ENCODE measurements around the gene IRF4. TPM values are rescaled to one million over a fixed set of nuclear protein-coding genes. Genes with fewer than 3 reads are reported as not detected.

IRF4 gene
- polyA plus RNA-seq (ENCODE audit: insufficient read length), result 0.56 TPM

DNA sequence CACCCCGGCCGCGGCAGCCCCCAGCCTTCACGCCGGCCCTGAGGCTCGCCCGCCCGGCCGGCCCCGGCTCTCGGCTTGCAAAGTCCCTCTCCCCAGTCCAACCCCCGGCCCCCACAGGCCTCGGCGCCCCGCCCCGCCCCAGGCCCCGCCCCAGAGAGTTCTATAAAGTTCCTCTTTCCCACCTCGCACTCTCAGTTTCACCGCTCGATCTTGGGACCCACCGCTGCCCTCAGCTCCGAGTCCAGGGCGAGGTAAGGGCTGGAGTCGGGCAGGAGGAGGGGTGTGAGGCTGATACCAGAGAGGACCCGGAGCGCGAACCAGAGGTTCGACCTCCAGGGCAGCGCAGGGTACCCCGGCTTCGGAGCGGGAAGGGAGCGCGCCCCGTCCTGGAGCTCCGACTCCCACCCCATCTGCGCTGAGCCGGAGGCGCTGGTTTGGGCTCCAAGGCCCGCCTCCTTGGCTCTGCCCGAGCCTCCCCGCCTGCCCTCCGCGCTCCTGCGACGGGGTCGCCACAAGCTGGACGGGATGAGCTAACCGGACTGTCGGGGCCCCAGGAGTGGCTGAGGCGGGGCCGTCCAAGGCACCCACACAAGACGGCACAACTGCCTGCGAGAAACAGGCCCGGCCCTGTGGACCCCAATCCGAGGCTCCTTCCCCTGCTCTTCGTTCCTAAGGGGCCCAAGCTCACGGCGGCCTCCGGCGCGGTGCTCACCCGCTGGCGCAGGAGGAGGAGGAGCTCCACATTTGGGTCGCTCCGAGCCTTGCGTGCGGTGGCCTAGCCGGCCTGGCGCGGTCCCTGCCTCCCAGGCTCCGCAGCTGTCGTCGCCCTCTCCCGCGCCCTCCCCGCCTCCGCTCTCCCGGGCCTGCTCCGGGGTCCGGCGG is at the start of gene IRF4:
IRF4 (plus strand) TSS at position 194 of the 882 bp plus-strand sequence. CDS start 1,401 bp downstream, outside the sequence.
- DNase-seq, result no peak

- DNase-seq, result no peak
These were observed 49.4 kb upstream of the IRF4 start for GRCh38 chr6:341914-342831.

DNA sequence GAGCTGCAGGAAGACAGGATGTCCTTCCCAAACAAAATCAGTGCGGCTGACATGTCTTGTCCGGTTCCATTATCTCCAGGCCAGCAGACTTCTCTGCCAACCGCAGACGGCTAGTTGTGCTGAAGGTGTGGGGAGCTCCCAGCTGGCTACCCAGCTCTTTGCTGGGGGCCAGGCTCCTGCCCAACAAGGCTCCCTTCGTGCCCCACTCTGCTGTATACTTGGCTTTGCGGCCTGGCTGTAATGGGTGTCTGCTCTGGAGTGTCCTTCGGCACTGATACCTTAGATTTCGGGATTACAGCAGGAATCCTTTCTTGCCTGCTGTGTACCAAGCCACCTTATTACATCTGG is 48.7 kb upstream of the IRF4 start:
- DNase-seq, result no peak

- DNase-seq, result no peak
These were observed 48.2 kb upstream of the IRF4 start for GRCh38 chr6:343226-343935.

DNA sequence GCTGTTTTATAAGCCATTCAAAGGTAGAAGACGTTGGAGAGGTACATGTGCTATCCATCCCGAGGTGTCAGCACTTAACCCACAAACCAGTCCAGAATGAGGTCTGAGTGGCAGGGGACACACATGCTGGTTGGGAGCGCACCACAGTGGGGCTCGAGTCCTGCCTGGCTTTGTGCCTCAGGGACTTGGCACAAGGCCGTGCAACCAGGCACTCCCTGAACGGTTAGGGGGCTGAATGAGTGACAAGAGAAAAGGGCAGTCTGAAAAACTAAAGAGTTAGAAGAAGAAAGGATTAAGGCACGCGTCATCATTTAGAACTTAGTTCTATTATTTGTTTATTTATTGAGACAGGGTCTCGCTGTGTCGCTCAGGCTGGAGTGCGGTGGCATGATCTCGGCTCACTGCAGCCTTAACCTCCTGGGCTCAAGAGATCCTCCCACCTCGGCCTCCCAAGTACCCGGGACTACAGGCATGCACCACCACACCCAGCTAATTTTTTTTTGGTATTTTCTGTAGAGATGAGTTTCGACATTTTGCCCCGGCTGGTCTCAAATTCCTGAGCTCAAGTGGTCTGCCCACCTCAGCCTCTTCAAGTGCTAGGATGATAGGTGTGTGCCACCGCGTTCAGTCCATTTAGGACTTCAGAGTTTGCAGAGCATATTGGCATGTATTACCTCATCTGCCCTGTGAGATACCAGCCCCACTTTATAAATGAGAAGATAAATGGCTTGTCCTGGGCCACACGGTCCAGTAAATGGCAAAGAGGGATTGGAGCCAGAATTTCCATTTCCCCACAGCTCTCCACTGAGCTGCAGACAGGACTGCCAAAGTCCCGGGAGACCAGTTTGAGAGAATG is 47.4 kb upstream of the IRF4 start:
- no peak for DNase-seq

- DNase-seq, result no peak
These were observed 46.7 kb upstream of the IRF4 start for GRCh38 chr6:344816-345340.

DNA sequence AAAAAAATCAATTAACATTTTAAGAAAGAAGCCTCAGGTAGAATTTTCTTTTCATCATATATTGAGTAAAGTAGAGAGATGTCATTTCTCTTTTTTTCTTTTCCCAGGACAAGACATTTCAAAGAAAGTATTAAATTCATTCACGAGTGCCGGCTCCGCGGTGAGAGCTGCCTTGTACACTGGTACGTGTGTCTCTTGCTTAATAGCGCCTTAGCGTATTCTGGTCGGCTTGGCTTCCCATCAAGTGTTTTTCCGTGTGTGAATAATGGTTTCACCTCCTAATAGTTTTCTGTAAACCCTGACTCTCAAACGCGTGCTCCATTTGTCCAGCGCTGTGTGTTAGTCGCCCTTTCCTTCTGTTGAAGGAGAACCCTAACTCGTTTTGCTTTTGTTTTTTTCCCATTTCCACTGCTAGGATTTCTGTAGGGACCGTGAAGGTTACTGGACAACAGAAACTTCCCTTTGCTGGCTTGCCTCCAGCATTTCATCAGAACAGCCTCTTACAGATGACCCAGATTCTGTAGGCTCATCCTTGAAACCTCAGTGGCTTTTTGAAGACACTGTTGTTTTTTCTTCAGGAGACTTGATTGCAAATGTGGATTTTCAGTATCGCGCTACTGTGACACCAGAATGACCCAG is 45.7 kb upstream of the IRF4 start:
- DNase-seq, result no peak

DNA sequence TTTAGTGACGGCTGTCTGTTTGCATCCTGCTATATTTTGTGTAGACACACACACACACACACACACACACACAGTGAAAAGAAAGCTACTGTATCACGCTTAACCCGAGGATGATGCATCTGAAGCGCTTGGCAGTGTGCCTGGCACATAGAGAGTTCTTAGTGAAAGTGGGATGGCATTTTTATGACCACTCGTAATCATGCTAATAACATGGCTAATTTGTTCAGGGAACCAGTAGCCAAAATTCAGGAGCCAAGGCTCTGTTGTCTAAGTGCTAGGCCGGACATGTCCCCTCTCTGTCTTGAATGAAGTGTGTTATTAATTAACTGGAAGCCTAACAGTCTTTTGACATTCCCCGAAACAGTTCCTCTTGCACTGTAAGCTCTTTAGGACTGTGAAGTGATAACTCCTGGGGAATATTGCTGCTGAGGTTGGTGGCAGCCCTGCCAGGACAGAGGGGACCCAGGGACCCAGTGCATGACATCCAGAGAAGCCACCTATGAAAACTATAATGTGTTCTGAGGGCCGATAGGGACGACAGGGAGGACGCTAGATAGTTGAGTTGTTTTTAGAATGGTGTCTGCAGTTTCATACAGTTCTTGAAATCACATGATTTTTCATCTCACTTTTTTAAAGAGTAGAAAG is 45.0 kb upstream of the IRF4 start:
- DNase-seq, result no peak

DNA sequence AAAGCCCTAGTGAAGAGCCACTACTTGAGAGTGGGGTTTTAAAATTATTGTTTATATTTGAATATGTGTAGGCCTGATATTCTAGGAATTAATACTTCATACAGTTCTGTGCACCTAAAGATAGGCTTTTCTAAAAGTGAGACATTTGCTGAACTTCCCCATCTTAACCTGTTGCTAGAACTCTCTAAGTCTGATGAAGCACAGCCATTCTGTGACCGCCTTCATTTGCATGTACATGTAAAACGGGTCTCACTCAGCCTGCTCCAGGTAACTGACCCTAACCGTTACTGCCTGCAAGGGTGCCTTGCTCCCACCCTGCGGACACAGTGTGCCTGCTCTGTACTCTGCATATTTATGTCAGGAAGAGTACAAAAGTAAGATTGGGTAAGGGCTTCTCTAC is 44.3 kb upstream of the IRF4 start:
- no peak for DNase-seq

DNA sequence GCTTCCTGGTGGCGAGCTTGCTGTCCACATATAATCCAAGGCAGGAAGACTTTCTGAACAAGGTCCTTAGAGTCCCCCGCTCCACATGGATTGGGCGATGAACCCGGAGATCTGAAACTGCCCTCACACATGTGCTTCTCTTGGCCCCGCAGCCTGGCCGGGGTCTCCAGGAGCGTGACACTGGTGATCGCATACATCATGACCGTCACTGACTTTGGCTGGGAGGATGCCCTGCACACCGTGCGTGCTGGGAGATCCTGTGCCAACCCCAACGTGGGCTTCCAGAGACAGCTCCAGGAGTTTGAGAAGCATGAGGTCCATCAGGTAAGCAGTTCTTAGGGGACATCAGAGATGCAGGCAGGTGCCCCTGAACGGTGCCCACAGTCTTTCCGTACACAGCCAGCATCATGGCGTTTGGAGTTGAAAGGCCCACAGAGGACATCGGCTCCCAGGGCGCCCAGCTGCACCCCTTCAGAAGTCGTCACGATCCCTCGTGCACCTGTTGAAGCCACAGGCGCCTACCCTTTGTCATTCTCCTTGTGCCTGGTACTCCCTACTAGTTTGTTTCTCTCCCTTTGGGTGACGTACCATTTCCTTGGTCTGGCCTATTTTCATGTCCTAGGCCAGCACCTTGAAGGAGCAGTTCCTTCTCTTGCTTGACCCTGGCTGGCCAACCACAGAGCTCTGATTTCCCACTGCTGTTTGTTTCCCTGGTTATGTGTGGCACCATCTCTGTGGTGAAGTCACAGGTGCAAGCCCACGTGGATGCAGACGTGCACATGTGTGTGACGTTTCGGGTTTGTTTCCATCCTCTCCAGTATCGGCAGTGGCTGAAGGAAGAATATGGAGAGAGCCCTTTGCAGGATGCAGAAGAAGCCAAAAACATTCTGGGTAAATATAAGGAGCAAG is 43.3 kb upstream of the IRF4 start:
- no peak for DNase-seq

DNA sequence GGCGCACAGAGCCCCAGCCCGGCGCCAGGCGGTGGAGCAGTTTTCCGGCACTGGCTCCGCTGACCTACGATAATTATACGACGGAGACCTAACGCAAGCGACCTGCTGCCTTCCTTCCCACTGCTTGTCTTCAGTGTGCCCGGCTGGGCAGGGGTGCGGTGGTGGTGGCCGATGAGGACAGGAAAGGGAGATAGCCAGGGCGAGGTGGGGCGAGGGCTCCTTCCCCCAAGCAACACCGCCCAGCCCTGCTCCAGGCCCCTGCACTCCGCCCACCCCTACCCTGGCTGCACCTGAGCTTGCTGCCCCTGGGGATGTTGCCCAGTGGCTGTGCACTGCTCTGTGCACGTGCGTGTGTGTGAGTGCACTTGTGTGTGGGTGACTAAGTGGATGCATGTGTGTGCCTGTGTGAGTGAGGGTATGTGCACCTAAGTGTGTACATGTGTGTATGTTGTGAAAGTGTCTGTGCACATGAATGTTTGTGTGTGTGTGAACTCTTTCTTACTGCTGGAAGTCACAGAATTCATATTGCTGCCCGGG is 42.6 kb upstream of the IRF4 start:
- DNase-seq, result no peak

DNA sequence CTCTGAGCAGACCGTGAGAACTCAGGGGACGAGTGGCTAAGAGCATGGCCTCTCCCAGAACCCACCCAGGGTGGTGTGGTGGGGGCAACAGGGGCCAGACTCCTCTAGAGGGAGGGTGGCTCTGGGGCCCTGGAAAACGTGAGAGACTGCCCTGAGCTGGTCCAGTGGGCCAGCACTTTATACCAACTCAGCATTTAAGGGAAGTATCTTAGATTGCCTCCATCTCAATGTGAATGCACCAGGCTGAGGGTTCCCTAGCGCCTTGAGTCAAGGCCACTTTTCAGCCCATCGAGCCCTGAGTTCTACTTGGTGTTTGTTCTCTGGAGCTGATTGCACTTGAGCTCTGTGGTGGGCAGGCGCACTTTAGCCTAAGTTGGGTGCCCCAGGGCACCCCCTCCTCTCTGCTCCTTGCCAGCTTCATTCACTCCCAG is 42.0 kb upstream of the IRF4 start:
- DNase-seq, result no peak

GRCh38 chr6:350371-350770 is 41.2 kb upstream of the IRF4 start:
- DNase-seq, result no peak

- DNase-seq, result no peak
These were observed 40.3 kb upstream of the IRF4 start for GRCh38 chr6:351011-351866.

DNA sequence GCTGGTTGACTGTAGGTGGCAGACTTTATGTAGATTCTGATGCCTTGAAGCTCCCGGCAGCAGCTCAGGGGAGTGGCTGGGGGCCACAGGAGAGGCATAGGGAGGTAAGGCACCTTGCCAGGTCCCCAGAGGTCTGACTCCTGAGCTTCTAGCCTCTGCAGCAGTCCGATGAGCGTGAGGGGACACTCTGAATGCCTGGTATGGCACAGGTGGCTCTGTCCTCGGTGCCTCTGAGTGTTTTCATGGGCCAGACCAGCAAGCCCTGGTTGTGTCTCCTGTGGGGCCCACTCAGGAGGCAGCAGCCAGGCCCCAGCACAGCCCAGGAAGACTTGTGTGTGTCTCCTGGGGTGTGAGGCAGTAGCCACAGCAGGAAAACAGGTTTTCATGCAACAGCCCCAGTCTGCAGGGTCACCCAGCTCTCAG is 39.7 kb upstream of the IRF4 start:
- DNase-seq, result no peak

- no peak for DNase-seq
These were observed 39.1 kb upstream of the IRF4 start for GRCh38 chr6:352474-352873.

GRCh38 chr6:352896-353470 is 38.6 kb upstream of the IRF4 start:
- no peak for DNase-seq
